HuH-7.5 (cell line): ENCODE data around the gene PCNX3.
"Not testable (repeated sequence)": the region's sequence is repeated elsewhere in the genome, so short reads cannot be mapped to it uniquely, and the experiment has no call there.

Experiments used
- DNase-seq: peaks from one replicate; pipeline ENCODE4 v3.0.0; 2011; ENCODE audit warnings: low spot score

PCNX3 gene

DNA sequence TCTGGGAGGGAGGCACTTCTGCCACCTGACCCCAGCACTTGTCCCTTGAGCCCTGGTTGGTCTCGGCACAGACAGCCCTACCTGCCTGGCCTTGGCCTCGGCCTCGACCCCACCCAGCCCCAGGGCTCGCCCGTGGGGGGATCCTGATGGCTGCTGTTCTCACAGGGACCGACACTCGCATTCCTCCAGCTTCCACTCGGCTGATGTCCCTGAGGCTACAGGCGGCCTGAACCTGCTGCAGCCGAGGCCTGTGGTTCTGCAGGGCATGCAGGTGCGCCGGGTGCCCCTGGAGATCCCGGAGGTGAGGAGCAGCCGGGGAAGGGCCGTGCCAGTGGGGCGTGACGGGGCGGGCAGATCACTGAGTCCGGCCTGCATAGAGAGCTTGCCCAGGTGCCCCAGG lies 5.1 kb downstream of the PCNX3 start:
- DNase-seq, result no peak

DNA sequence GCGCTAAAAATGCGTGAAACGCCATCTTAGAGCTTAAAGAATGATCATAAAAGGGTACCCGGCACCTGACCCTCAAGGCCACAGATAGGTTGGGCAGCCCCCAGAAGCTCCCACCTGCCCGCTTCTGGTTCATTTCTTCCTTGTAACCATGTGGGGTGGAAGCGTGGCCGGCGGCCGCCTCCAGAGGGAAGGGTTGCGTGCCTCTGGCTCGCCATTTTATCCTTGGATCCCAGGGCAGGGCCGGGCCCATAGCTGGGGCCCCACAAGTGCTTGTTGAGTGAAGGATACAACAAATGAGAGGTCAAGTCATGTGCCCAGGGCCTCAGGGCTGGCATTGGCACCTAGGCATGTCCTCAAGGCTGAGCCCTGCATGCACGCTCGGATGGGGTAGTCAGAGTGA lies 5.9 kb downstream of the PCNX3 start:
- DNase-seq, result no peak

DNA sequence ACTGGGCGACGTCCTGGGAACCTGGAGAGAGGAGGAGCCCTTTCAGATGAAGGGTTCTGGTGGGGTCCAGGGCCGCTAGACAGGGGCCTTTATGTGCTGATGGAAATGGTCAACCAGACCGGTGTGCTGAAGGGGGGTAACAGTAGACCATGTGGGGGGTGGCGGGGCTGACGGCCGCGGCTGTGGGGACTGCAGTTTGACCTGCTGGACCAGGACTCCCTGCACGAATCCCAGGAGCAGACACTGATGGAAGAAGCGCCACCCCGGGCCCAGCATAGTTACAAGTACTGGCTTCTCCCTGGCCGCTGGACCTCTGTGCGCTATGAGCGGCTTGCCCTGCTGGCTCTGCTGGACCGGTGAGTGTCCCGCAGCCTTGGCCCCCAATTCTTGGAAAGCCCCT lies 6.4 kb downstream of the PCNX3 start:
- no peak for DNase-seq

DNA sequence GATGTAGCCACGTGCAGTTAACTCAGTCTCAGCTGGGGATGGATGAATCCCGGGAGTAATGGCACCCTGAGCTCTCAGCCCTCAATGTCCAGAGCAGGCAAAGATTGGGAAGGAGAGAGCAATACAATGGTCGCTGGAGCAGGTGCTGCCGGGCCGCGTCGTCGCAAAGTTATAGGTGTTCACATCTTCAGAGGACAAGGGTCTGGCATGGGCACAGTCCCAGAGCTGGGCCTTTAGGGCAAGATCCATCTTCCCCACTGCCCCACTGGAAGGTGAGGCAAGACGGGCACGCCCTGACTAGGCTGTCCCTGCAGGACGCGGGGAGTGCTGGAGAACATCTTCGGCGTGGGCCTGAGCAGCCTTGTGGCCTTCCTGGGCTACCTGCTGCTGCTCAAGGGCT lies 7.6 kb downstream of the PCNX3 start:
- DNase-seq, result no peak

DNA sequence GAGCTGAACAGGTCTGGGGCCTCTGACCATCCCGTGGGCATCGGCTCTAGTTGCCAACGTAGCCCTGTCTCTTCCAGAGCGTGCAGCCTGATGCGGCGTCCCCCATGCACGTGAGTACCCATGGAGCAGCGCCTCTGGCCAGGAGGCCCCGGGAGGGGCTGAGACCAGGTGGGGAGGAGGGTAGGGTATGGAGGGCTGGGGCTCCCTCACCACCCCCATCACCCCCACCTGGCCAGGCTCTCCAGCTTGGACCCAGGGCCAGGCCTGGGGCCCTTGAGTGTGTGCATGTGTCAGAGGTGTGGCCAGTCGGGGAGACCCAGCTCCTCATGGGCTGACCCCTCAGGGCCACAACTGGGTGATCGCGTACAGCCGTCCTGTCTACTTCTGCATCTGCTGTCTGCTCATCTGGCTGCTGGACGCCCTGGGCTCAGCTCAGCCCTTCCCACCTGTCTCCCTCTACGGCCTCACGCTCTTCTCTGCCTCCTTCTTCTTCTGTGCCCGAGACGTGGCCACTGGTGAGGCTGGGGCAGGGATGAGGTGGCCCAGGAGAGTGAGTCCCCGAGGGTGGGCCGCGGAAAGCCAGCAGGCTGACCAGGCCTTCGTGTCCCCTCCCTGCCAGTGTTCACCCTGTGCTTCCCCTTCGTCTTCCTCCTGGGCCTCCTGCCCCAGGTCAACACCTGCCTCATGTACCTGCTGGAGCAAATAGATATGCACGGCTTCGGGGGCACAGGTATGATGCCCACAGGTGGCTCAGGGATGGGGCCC lies 8.5 kb downstream of the PCNX3 start:
- DNase-seq, result no peak

DNA sequence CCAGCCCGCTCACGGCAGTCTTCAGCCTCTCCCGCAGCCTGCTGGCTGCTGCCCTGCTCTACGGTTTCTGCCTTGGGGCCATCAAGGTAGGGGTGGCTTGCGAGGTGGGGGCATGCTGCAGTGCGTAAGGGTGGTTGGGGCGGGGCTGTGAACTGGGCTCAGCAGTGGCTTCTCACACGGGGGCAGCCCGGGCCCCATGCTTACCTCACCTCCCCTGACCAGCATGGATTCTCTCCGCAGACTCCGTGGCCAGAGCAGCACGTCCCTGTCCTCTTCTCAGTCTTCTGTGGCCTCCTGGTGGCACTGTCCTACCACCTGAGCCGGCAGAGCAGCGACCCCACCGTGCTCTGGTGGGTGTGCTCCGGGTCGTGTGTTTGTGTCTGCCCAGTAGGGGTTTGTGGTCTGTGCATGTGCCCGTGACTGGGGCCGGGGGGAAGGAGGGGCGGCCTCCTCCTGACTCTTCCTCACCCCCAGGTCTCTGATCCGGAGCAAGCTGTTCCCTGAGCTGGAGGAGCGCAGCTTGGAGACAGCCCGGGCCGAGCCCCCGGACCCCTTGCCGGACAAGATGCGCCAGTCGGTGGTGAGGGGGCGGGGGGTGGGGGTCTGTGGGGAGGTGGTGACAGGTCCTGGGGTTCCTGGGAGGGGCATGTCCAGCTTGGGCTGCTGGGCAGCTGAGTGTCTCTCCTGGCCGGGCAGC lies 9.5 kb downstream of the PCNX3 start:
- no peak for DNase-seq

DNA sequence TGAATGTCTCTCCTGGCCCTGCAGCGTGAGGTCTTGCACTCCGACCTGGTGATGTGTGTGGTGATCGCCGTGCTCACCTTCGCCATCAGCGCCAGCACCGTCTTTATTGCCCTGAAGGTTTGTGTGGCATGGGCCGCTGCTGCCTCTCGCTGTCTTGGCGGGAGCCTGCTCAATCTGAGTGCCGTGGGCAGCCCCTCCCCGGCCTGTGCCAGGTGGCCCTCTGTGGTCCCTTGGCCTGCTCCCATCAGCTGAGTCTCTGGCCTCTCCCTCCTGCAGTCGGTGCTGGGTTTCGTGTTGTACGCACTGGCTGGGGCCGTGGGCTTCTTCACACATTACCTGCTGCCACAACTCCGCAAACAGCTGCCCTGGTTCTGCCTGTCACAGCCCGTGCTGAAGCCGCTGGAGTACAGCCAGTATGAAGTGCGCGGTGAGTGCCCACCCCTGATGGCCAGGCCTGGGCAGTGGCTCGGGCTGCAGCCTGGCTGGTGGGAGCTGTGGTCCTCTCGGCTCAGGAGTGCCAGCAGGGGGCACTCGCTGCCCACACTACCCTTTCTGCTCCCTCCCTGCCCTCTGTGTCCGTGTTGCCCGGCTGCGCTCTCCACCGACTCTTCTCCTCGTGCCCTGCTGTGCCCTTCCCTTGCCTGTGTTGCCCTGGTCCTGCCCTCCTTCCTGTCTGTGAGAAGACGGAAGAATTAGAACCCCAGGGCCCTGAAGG lies 10.2 kb downstream of the PCNX3 start:
- no peak for DNase-seq

DNA sequence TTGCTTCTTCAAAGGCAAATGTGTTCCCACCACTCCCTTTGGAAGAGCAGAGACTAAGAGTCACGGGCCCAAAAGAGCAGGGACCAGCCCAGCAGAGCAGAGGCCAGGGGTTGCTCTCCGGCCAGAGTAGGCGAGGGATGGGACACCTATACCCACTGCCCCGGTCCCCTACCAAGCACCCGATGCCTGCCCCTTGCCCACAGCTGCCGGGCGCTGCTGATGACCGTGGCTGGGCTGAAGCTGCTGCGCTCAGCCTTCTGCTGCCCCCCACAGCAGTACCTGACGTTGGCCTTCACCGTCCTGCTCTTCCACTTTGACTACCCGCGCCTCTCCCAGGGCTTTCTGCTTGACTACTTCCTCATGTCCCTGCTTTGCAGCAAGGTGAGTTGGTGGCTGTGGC lies 11.6 kb downstream of the PCNX3 start:
- no peak for DNase-seq

DNA sequence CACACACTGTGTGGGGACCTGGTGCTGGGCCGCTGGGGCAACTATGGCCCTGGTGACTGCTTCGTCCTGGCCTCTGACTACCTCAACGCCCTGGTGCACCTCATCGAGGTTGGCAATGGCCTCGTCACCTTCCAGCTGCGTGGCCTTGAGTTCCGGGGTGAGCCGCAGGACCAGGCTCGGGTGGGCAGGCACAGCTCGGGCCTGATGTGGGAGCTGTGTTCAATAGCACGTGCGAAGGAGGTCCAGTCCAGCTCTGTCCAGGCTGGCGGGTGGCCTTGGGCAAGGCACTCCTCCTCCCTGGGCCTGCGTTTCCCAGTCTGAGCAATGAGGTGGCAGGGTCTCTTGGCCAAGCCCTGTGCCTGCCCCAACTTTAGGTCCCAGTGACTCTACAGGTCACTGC lies 14.0 kb downstream of the PCNX3 start:
- DNase-seq, result no peak

DNA sequence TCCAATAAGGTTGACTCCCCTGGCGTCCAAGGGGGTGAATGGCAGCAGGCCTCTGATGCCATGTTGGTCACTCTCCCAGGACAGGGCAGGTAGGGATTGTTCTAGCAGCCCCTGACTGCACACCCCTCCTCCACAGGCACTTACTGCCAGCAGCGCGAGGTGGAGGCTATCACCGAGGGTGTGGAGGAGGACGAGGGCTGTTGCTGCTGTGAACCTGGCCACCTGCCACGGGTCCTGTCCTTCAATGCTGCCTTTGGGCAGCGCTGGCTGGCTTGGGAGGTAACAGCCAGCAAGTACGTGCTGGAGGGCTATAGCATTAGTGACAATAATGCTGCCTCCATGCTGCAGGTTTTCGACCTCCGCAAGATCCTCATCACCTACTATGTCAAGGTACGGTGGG lies 14.6 kb downstream of the PCNX3 start:
- no peak for DNase-seq

DNA sequence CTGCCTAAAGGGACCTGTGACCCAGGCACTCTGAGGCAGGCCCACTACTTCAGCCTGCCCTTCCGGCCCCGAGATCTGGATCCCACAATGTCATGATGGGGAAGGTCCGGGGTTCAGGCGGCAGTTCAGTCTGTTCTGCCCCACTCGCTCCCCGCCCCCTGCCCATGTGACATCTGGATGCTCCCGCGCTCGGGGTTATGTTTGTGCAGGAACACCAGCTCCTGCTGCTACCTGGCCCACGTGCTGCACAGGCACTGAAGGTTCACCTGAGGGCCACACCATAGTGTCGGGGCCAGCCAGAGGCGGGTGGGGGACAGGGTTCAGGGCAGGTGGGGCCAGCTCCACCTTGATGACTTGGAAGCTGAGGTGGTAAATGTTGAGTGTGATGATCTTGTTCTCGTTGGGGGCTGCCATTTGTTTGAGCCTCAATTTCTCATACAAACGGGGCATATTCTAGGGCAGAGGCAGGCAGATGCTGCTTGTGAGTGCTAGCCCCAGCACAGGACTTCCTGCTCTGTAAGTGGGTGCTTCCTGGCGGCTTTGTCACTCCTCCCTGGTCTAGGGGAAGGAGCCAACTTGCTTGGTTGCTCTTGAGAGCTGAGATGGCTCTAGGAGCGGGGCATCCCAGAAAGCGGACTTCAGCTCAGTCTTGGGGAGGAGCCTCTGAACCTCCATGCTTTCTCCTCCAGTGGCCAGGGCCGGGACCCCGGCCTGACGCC lies 18.0 kb downstream of the PCNX3 start:
- DNase-seq, result no peak

DNA sequence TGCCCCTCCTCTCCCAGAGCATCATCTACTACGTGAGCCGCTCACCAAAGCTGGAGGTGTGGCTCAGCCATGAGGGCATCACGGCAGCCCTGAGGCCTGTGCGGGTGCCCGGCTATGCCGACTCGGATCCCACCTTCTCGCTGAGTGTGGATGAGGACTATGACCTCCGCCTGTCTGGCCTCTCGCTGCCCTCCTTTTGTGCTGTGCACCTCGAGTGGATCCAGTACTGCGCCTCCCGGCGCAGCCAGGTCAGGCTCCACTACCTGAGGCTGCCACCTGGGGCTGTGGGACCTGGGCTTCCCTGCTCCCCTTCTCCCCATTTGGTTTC lies 18.5 kb downstream of the PCNX3 start:
- no peak for DNase-seq

DNA sequence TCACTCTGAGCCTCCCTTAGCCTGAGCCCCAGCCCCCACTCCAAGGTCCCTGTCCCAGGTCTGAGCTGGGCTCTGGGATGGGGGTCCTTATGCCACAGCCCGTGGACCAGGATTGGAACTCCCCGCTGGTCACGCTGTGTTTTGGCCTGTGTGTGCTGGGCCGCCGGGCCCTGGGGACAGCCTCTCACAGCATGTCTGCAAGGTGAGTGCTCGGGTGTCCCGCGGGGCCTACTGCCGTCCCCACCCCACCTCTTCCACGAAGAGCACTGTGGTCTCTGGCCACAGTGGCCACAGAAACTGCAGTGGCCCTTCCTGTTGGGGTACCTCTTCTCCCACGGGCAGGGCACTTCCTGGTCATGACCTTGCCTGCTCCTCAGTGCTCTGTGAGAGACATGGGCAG lies 18.9 kb downstream of the PCNX3 start:
- DNase-seq, result no peak

DNA sequence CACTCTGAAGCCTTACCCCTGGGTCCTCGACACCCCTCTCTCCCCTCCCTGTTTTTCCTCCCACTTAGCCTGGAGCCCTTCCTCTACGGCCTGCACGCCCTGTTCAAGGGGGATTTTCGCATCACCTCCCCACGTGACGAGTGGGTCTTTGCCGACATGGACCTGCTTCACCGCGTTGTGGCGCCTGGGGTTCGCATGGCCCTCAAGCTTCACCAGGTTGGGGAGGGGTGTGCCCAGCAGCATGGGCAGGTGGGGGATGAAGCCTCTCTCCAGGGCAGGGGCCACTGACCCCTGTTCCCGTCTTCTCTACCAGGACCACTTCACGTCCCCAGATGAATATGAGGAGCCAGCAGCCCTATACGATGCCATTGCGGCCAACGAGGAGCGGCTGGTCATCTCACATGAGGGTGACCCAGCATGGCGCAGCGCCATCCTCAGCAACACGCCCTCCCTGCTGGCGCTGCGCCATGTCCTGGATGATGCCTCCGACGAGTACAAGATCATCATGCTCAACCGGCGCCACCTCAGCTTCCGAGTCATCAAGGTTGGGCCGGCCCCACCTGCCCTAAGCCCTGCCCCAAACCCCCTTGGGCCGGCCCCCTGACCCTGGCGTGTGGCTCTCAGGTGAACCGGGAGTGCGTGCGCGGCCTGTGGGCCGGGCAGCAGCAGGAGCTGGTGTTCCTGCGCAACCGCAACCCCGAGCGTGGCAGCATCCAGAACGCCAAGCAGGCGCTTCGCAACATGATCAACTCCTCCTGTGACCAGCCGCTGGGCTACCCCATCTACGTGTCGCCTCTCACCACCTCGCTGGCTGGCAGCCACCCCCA lies 19.5 kb downstream of the PCNX3 start:
- DNase-seq, result no peak

DNA sequence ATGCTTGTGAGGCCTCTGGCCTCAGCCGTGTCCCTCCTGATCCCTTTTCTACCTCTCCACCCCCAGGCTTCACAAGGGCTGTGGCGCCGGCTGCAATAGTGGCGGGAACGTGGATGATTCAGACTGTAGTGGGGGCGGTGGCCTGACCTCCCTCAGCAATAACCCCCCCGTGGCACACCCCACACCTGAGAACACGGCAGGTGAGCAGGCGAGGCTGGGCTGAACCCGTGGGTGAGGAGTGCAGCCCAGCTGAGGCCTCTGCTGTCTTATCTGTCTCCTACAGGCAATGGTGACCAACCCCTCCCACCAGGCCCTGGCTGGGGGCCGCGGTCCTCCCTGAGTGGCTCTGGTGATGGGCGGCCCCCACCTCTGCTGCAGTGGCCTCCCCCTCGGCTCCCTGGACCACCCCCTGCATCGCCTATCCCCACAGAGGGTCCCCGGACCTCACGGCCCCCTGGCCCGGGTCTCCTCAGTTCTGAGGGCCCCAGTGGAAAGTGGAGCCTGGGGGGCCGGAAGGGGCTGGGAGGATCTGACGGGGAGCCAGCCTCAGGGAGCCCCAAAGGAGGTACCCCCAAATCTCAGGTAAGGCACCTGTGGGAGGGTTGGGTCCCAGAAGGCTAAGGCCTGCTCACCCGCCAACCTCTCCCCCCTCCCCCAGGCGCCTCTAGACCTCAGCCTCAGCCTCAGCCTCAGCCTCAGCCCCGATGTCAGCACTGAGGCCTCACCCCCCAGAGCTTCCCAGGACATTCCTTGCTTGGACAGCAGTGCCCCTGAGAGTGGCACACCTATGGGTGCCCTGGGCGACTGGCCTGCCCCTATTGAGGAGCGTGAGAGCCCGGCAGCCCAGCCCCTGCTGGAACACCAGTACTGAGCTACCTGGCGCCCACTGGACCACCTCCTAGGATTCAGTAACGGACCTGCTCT lies 20.8 kb downstream of the PCNX3 start:
- DNase-seq, result no peak

DNA sequence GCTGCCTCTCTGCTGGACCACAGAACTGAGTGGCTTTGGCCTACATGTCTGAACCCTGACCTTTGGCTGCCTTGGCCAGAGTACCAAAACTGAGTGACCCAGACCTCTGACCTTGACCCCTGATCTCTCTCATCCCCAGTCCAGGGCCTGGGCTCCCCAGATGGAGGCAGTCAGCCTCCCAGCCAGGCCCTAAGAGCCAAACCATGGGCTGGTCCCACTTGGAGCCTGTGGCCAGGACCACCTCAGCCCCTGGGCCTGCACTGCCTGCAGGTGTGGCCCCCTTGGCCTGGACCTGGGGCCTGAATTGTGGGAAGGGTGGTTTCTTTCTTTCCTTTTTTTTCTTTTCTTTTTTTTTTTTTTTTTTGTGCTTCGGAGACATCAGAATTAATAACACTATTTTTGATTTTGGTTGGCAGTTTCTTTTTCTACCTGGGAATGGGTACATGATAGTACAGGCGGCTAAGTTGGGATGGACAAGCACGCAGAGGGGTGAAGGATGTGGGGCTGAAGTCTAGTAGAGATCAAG lies 21.5 kb downstream of the PCNX3 start:
- no peak for DNase-seq

DNA sequence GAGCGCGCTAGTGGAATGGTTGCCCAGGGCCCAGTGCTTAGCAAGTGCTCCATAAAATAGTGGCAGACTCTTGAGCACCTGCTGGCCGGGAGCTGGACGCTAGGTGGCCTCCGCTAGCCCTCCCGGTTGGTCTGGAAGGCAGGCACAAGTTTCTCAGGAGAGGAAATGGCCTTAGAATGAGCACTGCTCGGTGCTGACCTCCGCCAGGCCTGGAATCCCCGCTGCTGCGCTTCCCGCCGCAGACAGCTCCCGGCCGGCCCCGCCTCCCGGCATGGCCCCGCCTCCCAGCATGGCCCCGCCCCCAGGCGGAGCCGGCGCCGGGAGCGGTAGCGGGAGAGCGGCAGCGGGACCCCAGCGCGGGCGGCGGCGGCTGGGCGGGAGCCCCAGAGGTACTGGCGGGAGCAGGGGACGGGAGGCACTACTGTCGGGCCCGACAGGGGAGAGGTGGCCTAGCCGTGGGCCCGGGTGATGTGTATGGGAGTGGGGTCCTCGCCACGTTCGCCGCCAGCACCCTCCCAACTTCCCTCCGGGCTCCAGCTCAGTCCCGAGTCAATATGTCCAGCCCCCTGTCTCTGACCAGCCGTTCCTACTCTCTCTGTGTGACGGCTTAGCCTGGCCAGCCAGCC lies 22.3 kb downstream of the PCNX3 start, which contains the start of gene SIPA1:
Gene SIPA1 (plus strand): TSS at position 308 of the 626 bp plus-strand sequence. CDS start 2,821 bp downstream, outside the sequence.
- peak; percentile 82 for DNase-seq

DNA sequence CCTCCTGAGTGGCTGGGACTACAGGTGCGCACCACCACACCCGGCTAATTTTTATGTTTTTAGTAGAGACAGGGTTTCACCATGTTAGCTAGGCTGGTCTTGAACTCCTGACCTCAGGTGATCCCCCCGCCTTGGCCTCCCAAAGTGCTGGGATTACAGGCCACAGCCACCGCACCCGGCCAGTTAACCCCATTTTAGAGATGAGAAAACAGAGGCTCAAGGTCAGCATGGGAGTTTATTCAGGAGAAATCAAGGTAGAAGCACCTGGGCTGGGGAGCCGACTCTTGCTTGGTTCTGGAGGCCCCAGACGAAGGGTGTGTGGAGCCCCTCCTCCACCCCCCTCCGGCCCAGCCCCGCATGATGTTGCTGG lies 23.6 kb downstream of the PCNX3 start:
- DNase-seq, result not testable (repeated sequence)

DNA sequence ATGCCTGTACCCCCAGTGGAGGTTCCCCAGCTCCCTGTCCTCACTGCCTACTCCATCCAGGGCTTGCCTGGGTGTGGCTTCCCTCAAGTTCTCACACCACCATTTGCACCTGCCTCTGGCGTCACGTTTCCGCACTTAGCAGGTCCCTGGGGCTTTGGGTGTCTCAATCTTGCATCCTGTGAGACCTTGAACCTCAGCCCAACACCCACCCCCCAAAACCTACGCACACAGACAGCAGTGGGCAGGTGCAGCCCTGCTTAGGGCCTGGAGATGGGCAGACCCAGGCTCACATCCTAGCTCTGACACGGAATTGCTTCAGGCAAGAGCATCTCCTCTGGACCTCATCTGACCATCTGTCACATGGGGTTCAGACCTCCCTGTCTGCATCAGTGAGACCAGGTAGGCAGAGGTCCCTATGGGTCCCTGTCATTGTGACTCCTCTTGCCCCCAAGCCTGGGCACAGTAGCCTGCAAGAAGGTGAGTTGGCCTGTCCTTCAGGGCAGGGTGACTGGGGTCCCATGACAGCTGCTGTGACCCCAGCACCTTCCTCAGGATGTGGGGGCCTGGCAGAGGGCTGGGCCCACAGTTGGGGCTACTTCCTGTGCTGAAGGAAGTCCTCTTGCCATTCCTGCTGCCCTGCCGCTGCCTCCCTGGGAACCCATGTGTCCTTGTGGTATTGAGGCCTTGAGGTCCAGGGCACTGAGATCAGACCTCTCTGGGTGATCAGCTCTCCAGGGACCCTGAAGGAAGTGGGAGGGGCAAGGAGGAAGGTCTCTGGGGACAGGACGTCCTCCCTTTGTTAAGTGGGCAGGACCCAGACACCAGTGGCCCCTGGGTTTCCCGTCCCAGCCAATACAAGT lies 24.3 kb downstream of the PCNX3 start:
- DNase-seq, result no peak
